GM18526 (cell line): ENCODE results near the gene ABCA2.

Experiments
- POLR2A ChIP-seq: IDR thresholded peaks from 3 replicates; pipeline ENCODE4 v1.6.1; 2011; ENCODE audit not compliant: insufficient read length; ENCODE audit errors: extremely low read depth

Gene ABCA2

GRCh38 chr9:137015976-137016375, 12.1 kb downstream of the ABCA2 start:
- TF ChIP-seq POLR2A: no peak

GRCh38 chr9:137015540-137015930, 12.5 kb downstream of the ABCA2 start:
- no peak for TF ChIP-seq POLR2A

- TF ChIP-seq POLR2A: no peak
Measured at GRCh38 chr9:137014776-137015539, 13.1 kb downstream of the ABCA2 start.

GRCh38 chr9:137014166-137014565, 13.9 kb downstream of the ABCA2 start:
- no peak for TF ChIP-seq POLR2A

GRCh38 chr9:137013571-137013940, 14.5 kb downstream of the ABCA2 start:
- no peak for TF ChIP-seq POLR2A

GRCh38 chr9:137012694-137013570, 15.1 kb downstream of the ABCA2 start:
- no peak for TF ChIP-seq POLR2A

GRCh38 chr9:137011907-137012675, 15.9 kb downstream of the ABCA2 start:
- no peak for TF ChIP-seq POLR2A

- no peak for TF ChIP-seq POLR2A
Measured at GRCh38 chr9:137011156-137011555, 16.9 kb downstream of the ABCA2 start.

- no peak for TF ChIP-seq POLR2A
Measured at GRCh38 chr9:137009938-137010732, 17.9 kb downstream of the ABCA2 start.

- no peak for TF ChIP-seq POLR2A
Measured at GRCh38 chr9:137009217-137009616, 18.8 kb downstream of the ABCA2 start.

GRCh38 chr9:137008312-137008711, 19.7 kb downstream of the ABCA2 start:
- no peak for TF ChIP-seq POLR2A

- no peak for TF ChIP-seq POLR2A
Measured at GRCh38 chr9:137007816-137008270, 20.2 kb downstream of the ABCA2 start.

- TF ChIP-seq POLR2A: no peak
Measured at GRCh38 chr9:137007108-137007815, 20.8 kb downstream of the ABCA2 start.

GRCh38 chr9:137006116-137007003, 21.7 kb downstream of the ABCA2 start:
- no peak for TF ChIP-seq POLR2A

- TF ChIP-seq POLR2A: no peak
Measured at GRCh38 chr9:137002646-137003041, 25.4 kb downstream of the ABCA2 start.
